Activated CD4-positive, alpha-beta memory T cell treated with anti-CD3 and anti-CD28 coated beads for 36 hours (primary cell): ENCODE measurements around the gene USP8. TPM values are rescaled to one million over a fixed set of nuclear protein-coding genes. Genes with fewer than 3 reads are reported as not detected.
"Not testable (repeated sequence)": the region's sequence is repeated elsewhere in the genome, so short reads cannot be mapped to it uniquely, and the experiment has no call there.

Experiments
- CTCF ChIA-PET: fragments of 350-600 bp; sonication (Branson Sonifier 250); formaldehyde crosslinking; loops from one replicate; lab custom pipeline; 2021; ENCODE audit warnings: antibody characterized with exemption, inconsistent platforms; lab: Charles Lee
- POLR2A ChIA-PET: fragments of 350-600 bp; sonication (Branson Sonifier 250); formaldehyde crosslinking; loops from one replicate; lab custom pipeline; 2021; ENCODE audit warnings: antibody characterized with exemption; lab: Charles Lee
- DNase-seq: peaks from one replicate; pipeline ENCODE4 v3.0.0-alpha.2; 2020
- H3K27ac Mint-ChIP-seq: one replicate; pipeline ENCODE4 v1.8.0; 2021; ENCODE audit warnings: mixed read lengths
- H3K27me3 Mint-ChIP-seq: one replicate; pipeline ENCODE4 v1.8.0; 2021; ENCODE audit warnings: mixed read lengths
- H3K36me3 Mint-ChIP-seq: one replicate; pipeline ENCODE4 v1.8.0; 2021; ENCODE audit warnings: mixed read lengths
- H3K4me1 Mint-ChIP-seq: one replicate; pipeline ENCODE4 v1.8.0; 2021; ENCODE audit warnings: low read depth, mixed read lengths
- H3K4me3 Mint-ChIP-seq: one replicate; pipeline ENCODE4 v1.8.0; 2021; ENCODE audit warnings: mild to moderate bottlenecking, mixed read lengths
- H3K9me3 Mint-ChIP-seq: one replicate; pipeline ENCODE4 v1.8.0; 2021; ENCODE audit warnings: mixed read lengths
- intact Hi-C: fragments of 100-400 bp; cut with micrococcal nuclease; formaldehyde crosslinking; loops from one replicate; pipeline ENCODE4 v1.15.1; 2023
- total RNA-seq, 2 experiments: library from RNA; stranded (reverse); gene quantifications; one replicate each; pipeline ENCODE4 v1.2.3, GENCODE V29; 2021

USP8 gene
- 10 to 100 TPM; 43.4 to 46.0 TPM for total RNA-seq

GRCh38 chr15:50424066-50424890 is at the start of gene USP8:
USP8 (plus strand) TSS chr15:50424405; CDS start chr15:50439074, 14,669 bp downstream.
- Mint-ChIP-seq H3K36me3 (peaks cover 4% of the 10 kb centered on the region), H3K4me3 (peak within 1 kb of the TSS; percentile 94), H3K4me1 (peaks cover 29% of the 10 kb centered on the region), H3K27ac (peak within 1 kb of the TSS; percentile 82), H3K9me3 (no peaks in the 10 kb centered on the region), H3K27me3 (no peaks in the 10 kb centered on the region)
- intact Hi-C loops = loop anchor here (1.0 to 10.0 kb wide), 4 partner anchors 70 to 483 kb away; partner anchors contain the start of gene SPPL2A
- peak; percentile 96 for DNase-seq
- CTCF ChIA-PET = interaction anchor here (0.9 to 1.0 kb wide), 5 partner anchors 12 to 72 kb away, joined by 3 to 5 read pairs (median 3); no protein-coding TSS in a partner anchor
- POLR2A ChIA-PET = interaction anchor here (0.5 to 1.5 kb wide), 9 partner anchors 32 to 408 kb away, joined by 3 to 20 read pairs (median 4); partner anchors contain the start of gene GABPB1

DNA sequence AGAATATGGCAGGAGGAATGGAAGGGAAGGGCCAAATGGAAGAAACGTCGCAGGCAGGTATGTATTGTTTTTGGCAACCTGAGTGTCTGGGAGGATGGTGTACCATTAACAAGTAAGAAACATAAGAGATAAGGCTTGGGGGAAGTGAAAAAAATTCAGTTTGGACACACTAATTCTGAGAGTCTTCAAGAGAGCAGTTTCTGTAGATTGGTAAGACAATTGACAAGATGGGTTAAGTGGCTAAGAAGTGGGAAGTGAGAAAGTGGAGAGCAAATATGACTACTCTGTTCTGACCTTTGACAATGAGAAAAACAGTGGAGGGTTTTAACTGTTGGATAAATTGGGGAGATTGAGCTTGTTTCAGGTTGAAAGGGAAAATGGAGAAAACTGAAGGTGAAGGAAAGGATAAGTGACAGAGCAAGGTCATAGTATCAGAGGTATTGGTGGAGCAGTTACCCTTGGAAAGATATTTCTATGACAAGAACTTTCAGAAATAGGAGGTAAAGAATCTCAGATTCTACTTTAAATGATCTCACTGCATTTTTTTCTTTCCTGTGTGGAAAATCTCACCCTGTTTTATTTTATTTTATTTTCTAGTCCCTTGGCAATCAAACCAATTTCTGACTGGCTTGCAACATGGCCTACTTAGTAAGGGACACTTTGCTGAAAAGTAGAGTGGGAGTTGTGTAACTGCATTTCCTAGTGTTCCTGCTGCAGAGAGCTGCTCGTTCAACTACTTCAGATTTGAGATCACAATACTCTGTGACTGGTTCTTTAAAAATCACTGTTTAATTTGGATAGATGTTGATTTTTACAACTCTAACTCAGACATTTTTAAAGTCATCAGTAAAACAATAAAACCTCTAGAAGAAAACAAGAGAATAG is 46.1 kb upstream of the USP8 start:
- ChIA-PET CTCF (interaction anchor here (0.6 kb wide), 3 partner anchors 20 to 755 kb away, joined by 3 read pairs; no protein-coding TSS in a partner anchor), POLR2A (interaction anchor here (1.0 to 1.9 kb wide), 4 partner anchors 22 to 46 kb away, joined by 3 to 17 read pairs (median 4); partner anchors contain the start of genes GABPB1 and USP8)
- DNase-seq = no peak
- peak overlapping the region; percentile 76 for H3K27ac Mint-ChIP-seq
- intact Hi-C loops = loop anchor here (1.0 to 5.0 kb wide), 2 partner anchors 24 to 109 kb away; no protein-coding TSS in a partner anchor
- peaks cover 17% of the 10 kb centered on the region for H3K4me1 Mint-ChIP-seq
- H3K4me3 Mint-ChIP-seq = no peak overlapping the region
- peaks cover 3% of the 10 kb centered on the region for H3K27me3 Mint-ChIP-seq
- no peaks in the 10 kb centered on the region for H3K36me3 Mint-ChIP-seq
- no peaks in the 10 kb centered on the region for H3K9me3 Mint-ChIP-seq

- Mint-ChIP-seq H3K9me3 (no peaks in the 10 kb centered on the region), H3K27ac (peak overlapping the region; percentile 76), H3K36me3 (no peaks in the 10 kb centered on the region), H3K27me3 (peaks cover 3% of the 10 kb centered on the region), H3K4me1 (peaks cover 17% of the 10 kb centered on the region), H3K4me3 (no peak overlapping the region)
- no peak for DNase-seq
- ChIA-PET CTCF (interaction anchor here (0.6 kb wide), 1 partner anchor 462 kb away, joined by 3 read pairs; no protein-coding TSS in a partner anchor), POLR2A (interaction anchor here (0.6 to 1.9 kb wide), 3 partner anchors 22 to 758 kb away, joined by 3 to 17 read pairs (median 4); partner anchors contain the start of genes GABPB1 and USP8)
- intact Hi-C loops = loop anchor here (1.0 to 5.0 kb wide), 2 partner anchors 24 to 109 kb away; no protein-coding TSS in a partner anchor
These were observed 45.4 kb upstream of the USP8 start for GRCh38 chr15:50378776-50379175.

GRCh38 chr15:50379413-50379812 is 44.8 kb upstream of the USP8 start:
- not testable (repeated sequence) for H3K9me3 Mint-ChIP-seq, H3K27me3 Mint-ChIP-seq, H3K4me3 Mint-ChIP-seq, H3K27ac Mint-ChIP-seq, H3K36me3 Mint-ChIP-seq, DNase-seq
- POLR2A ChIA-PET = interaction anchor here (0.6 kb wide), 1 partner anchor 757 kb away, joined by 3 read pairs; no protein-coding TSS in a partner anchor
- intact Hi-C loops = loop anchor here (5.0 kb wide), 1 partner anchor 108 kb away; no protein-coding TSS in a partner anchor
- H3K4me1 Mint-ChIP-seq = peaks cover 17% of the 10 kb centered on the region
- CTCF ChIA-PET = interaction anchor here (0.6 kb wide), 1 partner anchor 461 kb away, joined by 3 read pairs; no protein-coding TSS in a partner anchor

DNA sequence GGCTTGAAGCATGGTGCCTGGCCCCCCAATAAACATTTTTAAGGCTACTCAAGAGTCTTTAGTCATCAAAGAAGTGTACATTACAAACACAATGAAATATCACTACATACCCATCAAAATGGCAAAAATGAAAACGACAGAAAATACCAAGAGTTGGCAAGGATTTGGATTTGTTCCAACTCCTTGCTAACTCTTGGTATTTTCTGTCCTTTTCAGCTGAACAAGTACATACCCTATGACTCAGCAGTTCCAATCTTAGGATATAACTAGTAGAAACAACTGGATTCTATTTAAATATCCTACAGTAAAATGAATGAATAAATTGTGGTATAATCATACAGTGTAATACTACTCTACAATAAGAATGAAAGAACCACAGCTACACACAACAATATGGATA is 44.1 kb upstream of the USP8 start:
- Mint-ChIP-seq H3K27me3 (peaks cover 3% of the 10 kb centered on the region), H3K4me1 (peaks cover 17% of the 10 kb centered on the region), H3K36me3 (no peaks in the 10 kb centered on the region), H3K4me3 (no peak overlapping the region), H3K27ac (no peak overlapping the region), H3K9me3 (no peaks in the 10 kb centered on the region)
- POLR2A ChIA-PET = interaction anchor here (0.6 kb wide), 1 partner anchor 420 kb away, joined by 6 read pairs; no protein-coding TSS in a partner anchor
- DNase-seq = no peak
- CTCF ChIA-PET = no interaction called here
- intact Hi-C loops = no loop called here

DNA sequence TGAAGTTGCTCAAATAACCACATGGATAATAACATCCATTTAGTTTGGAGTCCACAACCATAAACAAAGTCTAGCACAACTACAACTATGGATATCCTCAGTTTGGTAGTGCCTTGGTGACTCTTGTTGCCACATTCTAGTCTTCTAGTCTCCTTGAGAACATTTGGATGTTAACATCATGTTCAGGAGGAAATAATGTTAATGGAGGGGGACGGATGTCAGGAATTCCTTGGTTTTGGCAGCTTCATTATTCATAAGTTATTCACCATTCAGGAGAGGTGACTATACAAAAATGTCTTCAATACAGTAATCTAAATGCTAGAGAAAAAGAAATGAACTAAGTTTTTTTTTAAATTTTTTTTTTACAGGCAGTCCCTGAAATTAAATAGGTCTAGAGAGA is 42.8 kb upstream of the USP8 start:
- H3K36me3 Mint-ChIP-seq = no peaks in the 10 kb centered on the region
- ChIA-PET POLR2A (no interaction called here), CTCF (no interaction called here)
- peaks cover 3% of the 10 kb centered on the region for H3K27me3 Mint-ChIP-seq
- H3K4me1 Mint-ChIP-seq = peaks cover 17% of the 10 kb centered on the region
- no peak for DNase-seq
- no peak overlapping the region for H3K27ac Mint-ChIP-seq
- no peak overlapping the region for H3K4me3 Mint-ChIP-seq
- H3K9me3 Mint-ChIP-seq = no peaks in the 10 kb centered on the region
- intact Hi-C loops = no loop called here

- POLR2A ChIA-PET = not testable (repeated sequence)
These were observed 41.8 kb upstream of the USP8 start for GRCh38 chr15:50382408-50382807.

DNA sequence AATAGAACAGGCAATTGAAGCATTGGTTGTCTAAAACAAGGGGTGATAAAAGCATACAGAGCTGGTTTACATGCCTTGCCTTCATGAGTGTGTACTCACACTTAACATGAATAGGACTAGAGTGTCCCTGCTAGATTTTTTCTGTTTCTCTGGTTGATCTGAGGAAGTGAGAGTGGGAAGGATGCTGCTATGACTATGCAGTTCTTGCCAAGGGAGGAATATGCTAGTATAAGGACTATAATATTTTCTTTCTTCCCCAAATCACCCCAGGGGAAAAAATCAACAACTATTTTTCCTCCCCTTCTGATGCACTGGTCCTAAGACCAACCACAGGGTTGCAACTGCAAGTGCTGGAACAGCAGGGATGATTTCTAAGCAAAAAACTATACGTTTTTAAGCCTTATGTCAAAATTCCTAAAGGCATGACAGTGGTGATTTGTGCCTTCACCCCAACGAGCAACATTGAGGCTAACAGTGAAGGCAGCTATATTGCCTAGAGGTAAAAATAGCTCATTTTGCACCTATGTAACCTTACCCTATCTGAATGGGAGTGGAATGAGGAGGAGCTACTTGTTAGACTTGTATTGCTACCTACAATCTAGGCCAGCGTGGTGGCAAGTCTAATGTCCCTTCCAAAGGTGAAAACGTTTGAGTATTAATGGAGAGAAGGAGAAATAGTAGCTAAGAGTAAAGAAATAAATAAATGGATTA is 33.5 kb upstream of the USP8 start:
- Mint-ChIP-seq H3K36me3 (no peaks in the 10 kb centered on the region), H3K9me3 (no peaks in the 10 kb centered on the region), H3K4me3 (no peak overlapping the region), H3K27me3 (no peaks in the 10 kb centered on the region), H3K4me1 (peaks cover 4% of the 10 kb centered on the region), H3K27ac (no peak overlapping the region)
- DNase-seq = no peak
- CTCF ChIA-PET = no interaction called here
- intact Hi-C loops = no loop called here
- POLR2A ChIA-PET = no interaction called here

More at GRCh38 chr15:50382408-50382807, 41.8 kb upstream of the USP8 start:
- CTCF ChIA-PET, intact Hi-C loops, H3K36me3 Mint-ChIP-seq, H3K9me3 Mint-ChIP-seq, H3K27me3 Mint-ChIP-seq, DNase-seq, H3K27ac Mint-ChIP-seq, H3K4me3 Mint-ChIP-seq: not testable (repeated sequence)
- H3K4me1 Mint-ChIP-seq = peaks cover 17% of the 10 kb centered on the region

GRCh38 chr15:50391561-50391960 is 32.6 kb upstream of the USP8 start:
- DNase-seq, CTCF ChIA-PET, POLR2A ChIA-PET, H3K9me3 Mint-ChIP-seq, H3K27ac Mint-ChIP-seq, H3K4me3 Mint-ChIP-seq, H3K4me1 Mint-ChIP-seq, H3K27me3 Mint-ChIP-seq, H3K36me3 Mint-ChIP-seq, intact Hi-C loops: not testable (repeated sequence)

DNA sequence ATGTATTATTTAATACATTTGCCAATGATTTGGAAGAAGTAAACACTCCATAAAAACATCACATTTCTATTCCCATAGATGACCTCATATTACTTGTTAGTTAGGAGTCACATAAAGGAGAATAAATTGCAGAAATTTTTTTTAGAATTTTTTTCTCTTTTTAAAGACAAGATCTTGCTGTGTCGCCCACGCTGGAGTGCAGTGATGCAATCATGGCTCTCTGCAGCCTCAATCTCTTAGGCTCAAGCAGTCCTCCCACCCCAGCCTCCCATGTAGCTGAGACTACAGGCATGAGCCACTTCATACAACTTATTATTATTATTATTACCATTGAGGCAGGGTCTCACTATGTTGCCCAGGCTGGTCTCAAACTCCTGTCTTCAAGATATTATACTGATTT is 12.3 kb upstream of the USP8 start:
- no peak for DNase-seq
- ChIA-PET CTCF (no interaction called here), POLR2A (no interaction called here)
- Mint-ChIP-seq H3K27me3 (no peaks in the 10 kb centered on the region), H3K27ac (no peak overlapping the region), H3K4me1 (no peaks in the 10 kb centered on the region), H3K9me3 (no peaks in the 10 kb centered on the region), H3K4me3 (no peak overlapping the region), H3K36me3 (no peaks in the 10 kb centered on the region)
- intact Hi-C loops = no loop called here

GRCh38 chr15:50414624-50415023 is 9.6 kb upstream of the USP8 start:
- DNase-seq = no peak
- Mint-ChIP-seq H3K9me3 (no peaks in the 10 kb centered on the region), H3K27me3 (no peaks in the 10 kb centered on the region), H3K27ac (no peak overlapping the region), H3K36me3 (no peaks in the 10 kb centered on the region), H3K4me3 (no peak overlapping the region), H3K4me1 (no peaks in the 10 kb centered on the region)
- ChIA-PET CTCF (no interaction called here), POLR2A (no interaction called here)
- intact Hi-C loops = no loop called here
